ENCODE results near the gene BARX2. TPM values are rescaled to one million over a fixed set of nuclear protein-coding genes. Genes with fewer than 3 reads are reported as not detected.

Gene BARX2
- total RNA-seq, 4 donors from 2014 or later: 11.1 to 31.8 (median 23.2) TPM

- H3K36me3 ChIP-seq: no peaks in the 10 kb centered on the region
- TF ChIP-seq CTCF (IDR thresholded peaks at IDR 0.05) (no peak), EP300 (IDR thresholded peaks at IDR 0.05) (no peak), POLR2A (IDR thresholded peaks at IDR 0.05) (no peak), POLR2AphosphoS5 (IDR thresholded peaks at IDR 0.05) (no peak)
- H3K4me3 ChIP-seq: no peak overlapping the region
- H3K9me3 ChIP-seq: peaks cover 3% of the 10 kb centered on the region
- H3K4me1 ChIP-seq: peaks cover 15% of the 10 kb centered on the region
- 52% methylated on average over 7 of the region's 7 CpGs for WGBS
- H3K27ac ChIP-seq: no peak overlapping the region
- H3K27me3 ChIP-seq: no peaks in the 10 kb centered on the region
- DNase-seq (ENCODE audit: low spot score in 2 of 2): no peak
These were observed 72.1 kb downstream of the BARX2 start for GRCh38 chr11:129447654-129448239.

GRCh38 chr11:129451524-129451923 lies 75.9 kb downstream of the BARX2 start:
- Histone ChIP-seq H3K27ac (peak overlapping the region; percentile 15), H3K27me3 (no peaks in the 10 kb centered on the region), H3K4me1 (peaks cover 9% of the 10 kb centered on the region), H3K36me3 (no peaks in the 10 kb centered on the region), H3K9me3 (peaks cover 3% of the 10 kb centered on the region), H3K4me3 (no peak overlapping the region)
- TF ChIP-seq EP300 (IDR thresholded peaks at IDR 0.05): no peak
- TF ChIP-seq POLR2AphosphoS5 (IDR thresholded peaks at IDR 0.05): no peak
- no peak for TF ChIP-seq POLR2A (IDR thresholded peaks at IDR 0.05)
- no peak for TF ChIP-seq CTCF (IDR thresholded peaks at IDR 0.05)
- WGBS: 64% methylated on average over 5 of the region's 5 CpGs
- no peak for DNase-seq (ENCODE audit: low spot score in 2 of 2)

GRCh38 chr11:129453293-129453721 lies 77.7 kb downstream of the BARX2 start:
- WGBS: 44% methylated on average over 6 of the region's 6 CpGs
- no peak for DNase-seq (ENCODE audit: low spot score in 2 of 2)
- Histone ChIP-seq H3K9me3 (peaks cover 2% of the 10 kb centered on the region), H3K4me1 (no peaks in the 10 kb centered on the region), H3K27me3 (no peaks in the 10 kb centered on the region), H3K27ac (no peak overlapping the region), H3K36me3 (no peaks in the 10 kb centered on the region), H3K4me3 (no peak overlapping the region)
- TF ChIP-seq POLR2A (IDR thresholded peaks at IDR 0.05): no peak
- TF ChIP-seq EP300 (IDR thresholded peaks at IDR 0.05): no peak
- no peak for TF ChIP-seq CTCF (IDR thresholded peaks at IDR 0.05)
- TF ChIP-seq POLR2AphosphoS5 (IDR thresholded peaks at IDR 0.05): no peak

- no peaks in the 10 kb centered on the region for H3K9me3 ChIP-seq
- no peak overlapping the region for H3K27ac ChIP-seq
- H3K27me3 ChIP-seq: no peaks in the 10 kb centered on the region
- DNase-seq (ENCODE audit: low spot score in 2 of 2): no peak
- H3K36me3 ChIP-seq: no peaks in the 10 kb centered on the region
- WGBS: 66% methylated on average over 4 of the region's 4 CpGs
- no peak overlapping the region for H3K4me3 ChIP-seq
- TF ChIP-seq CTCF (IDR thresholded peaks at IDR 0.05) (no peak), POLR2A (IDR thresholded peaks at IDR 0.05) (no peak), POLR2AphosphoS5 (IDR thresholded peaks at IDR 0.05) (no peak), EP300 (IDR thresholded peaks at IDR 0.05) (no peak)
- H3K4me1 ChIP-seq: no peaks in the 10 kb centered on the region
These were observed 79.5 kb downstream of the BARX2 start for GRCh38 chr11:129455101-129455500.

GRCh38 chr11:129455756-129456655 lies 80.4 kb downstream of the BARX2 start:
- H3K27me3 ChIP-seq: no peaks in the 10 kb centered on the region
- H3K4me1 ChIP-seq: no peaks in the 10 kb centered on the region
- TF ChIP-seq POLR2A (IDR thresholded peaks at IDR 0.05) (no peak), EP300 (IDR thresholded peaks at IDR 0.05) (no peak), POLR2AphosphoS5 (IDR thresholded peaks at IDR 0.05) (no peak), CTCF (IDR thresholded peaks at IDR 0.05) (no peak)
- 75% methylated on average over 17 of the region's 17 CpGs for WGBS
- H3K9me3 ChIP-seq: no peaks in the 10 kb centered on the region
- H3K36me3 ChIP-seq: no peaks in the 10 kb centered on the region
- no peak overlapping the region for H3K4me3 ChIP-seq
- DNase-seq (ENCODE audit: low spot score in 2 of 2): no peak
- H3K27ac ChIP-seq: peak overlapping the region; percentile 59
